K562 (cell line): ENCODE measurements around the gene FBXL22. TPM values are rescaled to one million over a fixed set of nuclear protein-coding genes. Genes with fewer than 3 reads are reported as not detected.

Source experiments
- ATAC-seq: fragments of 200-7000 bp; cut with Tn5 transposase; 3 replicates; pipeline ENCODE4 v1.9.1; 2020; ENCODE audit warnings: moderate library complexity
- BruUV-seq: library from RNA; stranded (reverse); fragments of 400-500 nt; replicated peaks from 2 replicates; lab custom pipeline; 2021; lab: Mats Ljungman, UMichigan
- CTCF ChIA-PET: fragments of 300-600 bp; formaldehyde crosslinking; extraction: SDS; loops from one replicate; lab custom pipeline; 2021; ENCODE audit warnings: low intra/inter-chr PET ratio; lab: Yijun Ruan, JAX
- POLR2A ChIA-PET: fragments of 300-600, 350-650 bp; sonication (Branson Sonifier 250); formaldehyde crosslinking; extraction: SDS; loops from one replicate; lab custom pipeline; 2021; ENCODE audit warnings: antibody characterized with exemption, inconsistent platforms; lab: Yijun Ruan, JAX
- DNase-seq, 4 experiments: peaks; one replicate each; pipeline versions ENCODE4 v3.0.0 to v3.0.0-alpha.2; 2011 to 2018; ENCODE audit warnings: low spot score in 3 of 4, mixed read lengths in 3 of 4; ENCODE audit errors: extremely low read depth in 1 of 4
- FAIRE-seq: peaks from 2 replicates; lab custom pipeline; 2011; peaks lifted over from hg19 to GRCh38; lab: Jason Lieb, UNC
- H2AFZ ChIP-seq: 2 replicates; pipeline ENCODE4 v1.6.0; 2011; ENCODE audit warnings: low read depth, low read length, control low read depth, inconsistent platforms
- H3K27ac ChIP-seq: fragments of 200-600 bp; 3 replicates; pipeline ENCODE4 v1.8.0; 2011; ENCODE audit warnings: low read depth, mild to moderate bottlenecking, control low read depth, inconsistent platforms, low read length, moderate library complexity, mixed read lengths; ENCODE audit errors: extremely low read depth
- H3K27me3 ChIP-seq, 2 experiments: fragments of 300-600 bp in 1 of 2; 2 replicates in 1 of 2; 3 replicates in 1 of 2; pipeline versions ENCODE4 v1.6.0 to v1.8.0; 2011; ENCODE audit warnings: inconsistent platforms in 2 of 2, low read length in 2 of 2, mild to moderate bottlenecking in 1 of 2, mixed read lengths in 1 of 2, moderate library complexity in 1 of 2; ENCODE audit not compliant: control insufficient read depth in 2 of 2, insufficient read depth in 2 of 2
- H3K36me3 ChIP-seq: fragments of 300-600 bp; 3 replicates; pipeline ENCODE4 v1.8.0; 2011; ENCODE audit warnings: mild to moderate bottlenecking, low read length, inconsistent platforms; ENCODE audit not compliant: control insufficient read depth, insufficient read depth
- H3K4me1 ChIP-seq, 2 experiments: fragments of 200-600 bp in 1 of 2; replicated peaks in 1 of 2; 2 replicates in 1 of 2; 3 replicates in 1 of 2; pipeline versions ENCODE4 v1.5.1 to v1.8.0; 2011; ENCODE audit warnings: inconsistent platforms in 2 of 2, low read length in 2 of 2, mild to moderate bottlenecking in 1 of 2, mixed read lengths in 1 of 2, moderate library complexity in 1 of 2; ENCODE audit not compliant: control insufficient read depth in 2 of 2, insufficient read depth in 2 of 2
- H3K4me2 ChIP-seq: 2 replicates; pipeline ENCODE4 v1.6.1; 2011; ENCODE audit warnings: low read length, control low read depth, inconsistent platforms, mixed read lengths; ENCODE audit not compliant: insufficient read depth
- H3K4me3 ChIP-seq: fragments of 200-600 bp; sonication (generic), shearing (Covaris generic); 2 replicates; pipeline ENCODE4 v1.5.1; 2016; ENCODE audit warnings: control low read depth, inconsistent platforms
- H3K79me2 ChIP-seq: fragments of 200-600 bp; 3 replicates; pipeline ENCODE4 v1.8.0; 2011; ENCODE audit warnings: low read length, inconsistent platforms; ENCODE audit not compliant: control insufficient read depth, insufficient read depth
- H3K9ac ChIP-seq, 2 experiments: 2 replicates each; pipeline versions ENCODE4 v1.6.0 to v1.6.1; 2011; ENCODE audit warnings: low read depth in 2 of 2, low read length in 2 of 2, control low read depth in 1 of 2, inconsistent platforms in 1 of 2, mild to moderate bottlenecking in 1 of 2, mixed read lengths in 1 of 2; ENCODE audit not compliant: insufficient read depth in 1 of 2
- H3K9me1 ChIP-seq: one replicate; pipeline ENCODE4 v1.6.0; 2011; ENCODE audit warnings: inconsistent platforms, mild to moderate bottlenecking, low read length, moderate library complexity; ENCODE audit not compliant: control insufficient read depth, insufficient read depth
- H3K9me3 ChIP-seq: replicated peaks from 2 replicates; pipeline ENCODE4 v1.5.1; 2011; ENCODE audit warnings: low read depth, low read length, inconsistent platforms; ENCODE audit not compliant: control insufficient read depth, insufficient read depth
- H4K20me1 ChIP-seq: replicated peaks from 2 replicates; pipeline ENCODE4 v1.6.1; 2011; ENCODE audit warnings: low read length, inconsistent platforms, mixed read lengths; ENCODE audit not compliant: control insufficient read depth, insufficient read depth
- CBFA2T2 ChIP-seq: fragments of 450-650 bp; conservative IDR thresholded peaks from 2 replicates; pipeline ENCODE4 v1.6.1; 2017; ENCODE audit warnings: mild to moderate bottlenecking
- CREB1 ChIP-seq, 2 experiments: sonication (generic) in 1 of 2; formaldehyde crosslinking in 1 of 2; IDR thresholded peaks; 2 replicates each; pipeline versions ENCODE4 v1.6.1 to v1.8.0; 2012 to 2022; ENCODE audit warnings: inconsistent platforms in 1 of 2, mild to moderate bottlenecking in 1 of 2, missing genetic modification reagents in 1 of 2, moderate library complexity in 1 of 2
- CTBP1 ChIP-seq: fragments of 450-650 bp; IDR thresholded peaks from 2 replicates; pipeline ENCODE4 v1.6.1; 2016; ENCODE audit warnings: borderline replicate concordance
- ZBTB11 ChIP-seq, 3 experiments: fragments of 200-800 bp in 1 of 3; fragments of 250-450 bp in 1 of 3; fragments of 450-650 bp in 1 of 3; sonication (Bioruptor Pico) in 1 of 3; sonication (Bioruptor generic) in 1 of 3; formaldehyde crosslinking in 1 of 3; IDR thresholded peaks; 2 replicates each; pipeline versions ENCODE4 v1.6.1 to v1.8.0; 2016 to 2022; ENCODE audit warnings: mild to moderate bottlenecking in 2 of 3, missing genetic modification characterization in 2 of 3, missing compliant biosample characterization in 1 of 3, moderate library complexity in 1 of 3
- ZNF639 ChIP-seq, 2 experiments: fragments of 200-800 bp in 1 of 2; sonication (Bioruptor generic) in 1 of 2; sonication (generic) in 1 of 2; formaldehyde crosslinking in 1 of 2; IDR thresholded peaks in 1 of 2; conservative IDR thresholded peaks in 1 of 2; 2 replicates each; pipeline versions ENCODE4 v1.5.0 to v1.6.1; 2016 to 2020; ENCODE audit warnings: missing compliant biosample characterization in 1 of 2, missing genetic modification characterization in 1 of 2, missing genetic modification reagents in 1 of 2
- WGBS: fragments of 100-300 bp; shearing (Covaris generic); methylation state at CpG from one replicate; pipeline ENCODE4 v1.1.6; 2016; ENCODE audit warnings: low coverage, mixed read lengths; ENCODE audit not compliant: insufficient coverage; ENCODE audit errors: missing lambda C conversion rate; 5-methylcytosine and 5-hydroxymethylcytosine counted together
- in situ Hi-C: fragments of 300-500 bp; cut with MboI; formaldehyde crosslinking; loops from 4 replicates; pipeline ENCODE4 v1.15.0; 2018; ENCODE audit warnings: inconsistent platforms, mixed read lengths
- intact Hi-C: fragments of 100-400 bp; cut with micrococcal nuclease; formaldehyde crosslinking; loops from 2 replicates; pipeline ENCODE4 v1.14.2; 2022
- polyA plus RNA-seq, 8 experiments: library from polyadenylated mRNA; depleted of rRNA in 4 of 8; stranded (reverse) in 5 of 8; unstranded in 3 of 8; fragments of >200 nt; fragmentation: Nextera tagmentation in 2 of 8; fragmentation: Illumina TruSeq in 1 of 8; extraction: Ambion mirVana in 2 of 8; extraction: Trizol in 1 of 8; gene quantifications; 2 replicates each; pipeline versions ENCODE4 v1.2.1 to v1.2.3, GENCODE V29; 2011 to 2014; ENCODE audit warnings: inconsistent platforms in 1 of 8, missing spikeins in 1 of 8
- total RNA-seq, 7 experiments: library from RNA; depleted of rRNA in 6 of 7; stranded (reverse); fragments of >200 nt in 6 of 7; fragmentation: Illumina TruSeq in 2 of 7; extraction: Trizol in 2 of 7; gene quantifications; 2 replicates each; pipeline versions ENCODE4 v1.2.1 to v1.2.3, GENCODE V29; 2011 to 2021; ENCODE audit warnings: low replicate concordance in 1 of 7
- TF ChIP-seq, protein P1 (sequence below): fragments of 450-650 bp; formaldehyde crosslinking; conservative IDR thresholded peaks from 2 replicates; pipeline ENCODE4 v1.4.0; 2022; ENCODE audit warnings: mild to moderate bottlenecking, missing genetic modification characterization

FBXL22 gene
- total and polyA plus RNA-seq, 9 of the 15 experiments (the other 6 are each of a cell fraction or from before 2014, with no cell fraction given): not detected

DNA sequence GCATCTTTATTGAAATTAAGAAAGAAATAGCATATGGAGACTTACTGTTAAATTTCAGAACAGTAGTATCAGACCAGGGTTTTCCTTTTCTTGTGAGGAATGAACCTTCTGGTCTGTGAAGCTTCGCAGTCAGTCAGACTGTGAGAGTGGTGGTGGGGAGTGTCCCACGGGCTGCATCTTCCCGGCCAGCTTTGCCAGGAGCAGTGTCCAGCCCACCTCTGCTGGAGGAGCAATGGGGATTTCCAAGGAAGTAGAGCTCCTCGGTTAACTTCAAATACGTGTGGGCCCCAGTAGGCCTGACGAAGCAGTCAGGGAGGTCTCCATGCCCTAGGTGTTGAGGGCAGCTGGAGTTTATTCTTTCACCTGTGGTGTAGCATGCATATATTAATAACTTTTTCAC lies 40.9 kb upstream of the FBXL22 start:
- Histone ChIP-seq H3K4me3 (no peak overlapping the region), H3K36me3 (peaks cover 58% of the 10 kb centered on the region; the same call in 2 of the 3 replicates), H3K79me2 (peaks cover 5% of the 10 kb centered on the region; the same call in 1 of the 3 replicates), H3K27me3 (no peaks in the 10 kb centered on the region), H3K4me2 (no peak overlapping the region), H3K9ac (0 out of 4 replicates have a peak overlapping the region, but pooled peaks of 1 of the 2 experiments have one; percentile 42), H3K9me1 (no peaks in the 10 kb centered on the region), H3K9me3 (no peaks in the 10 kb centered on the region), H3K27ac (no peak overlapping the region), H2AFZ (no peak overlapping the region), H3K4me1 (no peaks in the 10 kb centered on the region), H4K20me1 (no peaks in the 10 kb centered on the region)
- WGBS: 92% methylated on average over 6 of the region's 6 CpGs
- BruUV-seq: no TSS peak
- no peak for FAIRE-seq
- ChIA-PET POLR2A (interaction anchor here (0.9 kb wide), 1 partner anchor 9 kb away, joined by 7 read pairs; no protein-coding TSS in a partner anchor), CTCF (no interaction called here)
- in situ Hi-C loops (no loop called here), intact Hi-C loops (loop anchor here (5.0 kb wide), 1 partner anchor 49 kb away; no protein-coding TSS in a partner anchor)
- DNase-seq: no peak
- TF ChIP-seq CTBP1: no peak
- TF ChIP-seq CBFA2T2: no peak
- no peak for ATAC-seq

DNA sequence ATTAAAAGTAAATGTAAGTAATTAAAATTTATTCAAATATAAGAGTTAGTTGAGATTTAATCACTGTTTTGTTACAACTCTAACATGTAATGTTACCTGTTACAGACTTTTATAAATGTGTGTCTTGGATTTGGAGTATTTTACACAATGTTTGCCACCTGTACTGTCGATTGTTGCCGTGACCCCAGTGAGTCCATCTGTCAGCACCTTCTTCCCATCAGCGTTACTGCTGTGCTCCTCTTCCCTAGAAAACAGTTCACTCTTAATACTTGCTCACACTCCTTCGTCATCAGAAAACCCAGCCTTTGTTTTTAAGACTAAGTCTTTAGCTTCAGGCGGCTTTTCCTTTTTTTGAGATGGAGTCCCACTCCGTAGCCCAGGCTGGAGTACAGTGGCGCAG lies 40.5 kb upstream of the FBXL22 start:
- Histone ChIP-seq H3K9ac (no peak overlapping the region), H3K9me3 (no peaks in the 10 kb centered on the region), H3K4me1 (no peaks in the 10 kb centered on the region)
- WGBS: 94% methylated on average over 7 of the region's 7 CpGs
- in situ Hi-C loops: no loop called here
- no peak for TF ChIP-seq CREB1 (IDR thresholded peaks at IDR 0.05)
- no peak for TF ChIP-seq CREB1 (CRISPR knock-in tag; IDR thresholded peaks at IDR 0.05)
- TF ChIP-seq ZBTB11 (CRISPR knock-in tag; IDR thresholded peaks at IDR 0.05): no peak
- no peak for TF ChIP-seq ZNF639 (CRISPR knock-in tag; conservative IDR thresholded peaks at IDR 0.05 in 1 of 2, IDR thresholded peaks at IDR 0.05 in 1 of 2)
- TF ChIP-seq, protein P1, sequence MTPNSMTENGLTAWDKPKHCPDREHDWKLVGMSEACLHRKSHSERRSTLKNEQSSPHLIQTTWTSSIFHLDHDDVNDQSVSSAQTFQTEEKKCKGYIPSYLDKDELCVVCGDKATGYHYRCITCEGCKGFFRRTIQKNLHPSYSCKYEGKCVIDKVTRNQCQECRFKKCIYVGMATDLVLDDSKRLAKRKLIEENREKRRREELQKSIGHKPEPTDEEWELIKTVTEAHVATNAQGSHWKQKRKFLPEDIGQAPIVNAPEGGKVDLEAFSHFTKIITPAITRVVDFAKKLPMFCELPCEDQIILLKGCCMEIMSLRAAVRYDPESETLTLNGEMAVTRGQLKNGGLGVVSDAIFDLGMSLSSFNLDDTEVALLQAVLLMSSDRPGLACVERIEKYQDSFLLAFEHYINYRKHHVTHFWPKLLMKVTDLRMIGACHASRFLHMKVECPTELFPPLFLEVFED: no peak
- TF ChIP-seq, all 486 proteins: peak for 0
- Histone ChIP-seq H3K4me2 (no peak overlapping the region), H2AFZ (no peak overlapping the region), H3K27ac (no peak overlapping the region), H3K36me3 (peaks cover 62% of the 10 kb centered on the region; the same call in 2 of the 3 replicates), H3K9me1 (no peaks in the 10 kb centered on the region), H3K79me2 (peaks cover 5% of the 10 kb centered on the region; the same call in 1 of the 3 replicates), H3K27me3 (no peaks in the 10 kb centered on the region), H4K20me1 (no peaks in the 10 kb centered on the region), H3K4me3 (no peak overlapping the region)
- BruUV-seq: no TSS peak
- ChIA-PET CTCF (no interaction called here), POLR2A (interaction anchor here (0.8 to 1.0 kb wide), 3 partner anchors 8 to 15 kb away, joined by 3 to 7 read pairs (median 4); no protein-coding TSS in a partner anchor)
- no peak for DNase-seq
- intact Hi-C loops: loop anchor here (5.0 kb wide), 1 partner anchor 49 kb away; no protein-coding TSS in a partner anchor
- no peak for FAIRE-seq
- ATAC-seq: no peak
